Activated CD4-positive, alpha-beta memory T cell treated with anti-CD3 and anti-CD28 coated beads, Interleukin-2, amount 10 ng/mL, durations not matched to agents 7 days and 5 days (primary cell): ENCODE results near the gene LINGO4. TPM values are rescaled to one million over a fixed set of nuclear protein-coding genes. Genes with fewer than 3 reads are reported as not detected.
"Not testable (repeated sequence)": the region's sequence is repeated elsewhere in the genome, so short reads cannot be mapped to it uniquely, and the experiment has no call there.

ENCODE experiments used
- CTCF ChIA-PET: fragments of 350-600 bp; sonication (Branson Sonifier 250); formaldehyde crosslinking; loops from one replicate; lab custom pipeline; 2021; ENCODE audit warnings: antibody characterized with exemption, inconsistent platforms; lab: Charles Lee
- POLR2A ChIA-PET: fragments of 350-600 bp; sonication (Branson Sonifier 250); formaldehyde crosslinking; loops from one replicate; lab custom pipeline; 2021; ENCODE audit warnings: antibody characterized with exemption; lab: Charles Lee
- DNase-seq: peaks from one replicate; pipeline ENCODE4 v3.0.0-alpha.2; 2020
- H3K27ac Mint-ChIP-seq: one replicate; pipeline ENCODE4 v1.8.0; 2021; ENCODE audit warnings: mild to moderate bottlenecking, mixed read lengths
- H3K27me3 Mint-ChIP-seq: one replicate; pipeline ENCODE4 v1.8.0; 2021; ENCODE audit warnings: mixed read lengths
- H3K36me3 Mint-ChIP-seq: one replicate; pipeline ENCODE4 v1.8.0; 2021; ENCODE audit warnings: low read depth, mixed read lengths
- H3K4me1 Mint-ChIP-seq: one replicate; pipeline ENCODE4 v1.8.0; 2021; ENCODE audit warnings: mixed read lengths
- H3K4me3 Mint-ChIP-seq: one replicate; pipeline ENCODE4 v1.8.0; 2021; ENCODE audit warnings: mild to moderate bottlenecking, mixed read lengths
- H3K9me3 Mint-ChIP-seq: one replicate; pipeline ENCODE4 v1.8.0; 2021; ENCODE audit warnings: mixed read lengths
- total RNA-seq, 2 experiments: library from RNA; stranded (reverse); gene quantifications; one replicate each; pipeline ENCODE4 v1.2.3, GENCODE V29; 2021

The LINGO4 gene
- total RNA-seq, 2 experiments from 2014 or later = 1.2 to 1.3 TPM

GRCh38 chr1:151777317-151777716 lies 27.9 kb downstream of the LINGO4 start:
- POLR2A ChIA-PET = interaction anchor here (2.1 kb wide), 1 partner anchor 14 kb away, joined by 9 read pairs; the partner anchor contains the start of gene MRPL9
- no peaks in the 10 kb centered on the region for H3K4me1 Mint-ChIP-seq
- H3K27ac Mint-ChIP-seq = no peak overlapping the region
- peaks cover 34% of the 10 kb centered on the region for H3K36me3 Mint-ChIP-seq
- CTCF ChIA-PET = interaction anchor here (1.8 kb wide), 1 partner anchor 12 kb away, joined by 6 read pairs; the partner anchor contains the start of gene TDRKH
- no peaks in the 10 kb centered on the region for H3K9me3 Mint-ChIP-seq
- no peaks in the 10 kb centered on the region for H3K27me3 Mint-ChIP-seq
- DNase-seq = no peak
- no peak overlapping the region for H3K4me3 Mint-ChIP-seq

- Mint-ChIP-seq H3K27me3 (no peaks in the 10 kb centered on the region), H3K27ac (no peak overlapping the region), H3K4me1 (no peaks in the 10 kb centered on the region), H3K36me3 (peaks cover 34% of the 10 kb centered on the region), H3K4me3 (no peak overlapping the region), H3K9me3 (no peaks in the 10 kb centered on the region)
- DNase-seq = no peak
- ChIA-PET CTCF (interaction anchor here (0.6 to 1.8 kb wide), 2 partner anchors 13 to 300 kb away, joined by 3 to 6 read pairs; partner anchors contain the start of gene TDRKH), POLR2A (interaction anchor here (2.1 kb wide), 1 partner anchor 13 kb away, joined by 9 read pairs; the partner anchor contains the start of gene MRPL9)
Measured at GRCh38 chr1:151776665-151777062, 28.6 kb downstream of the LINGO4 start.

- ChIA-PET CTCF (interaction anchor here (0.6 to 1.8 kb wide), 3 partner anchors 14 to 301 kb away, joined by 3 to 6 read pairs (median 3); partner anchors contain the start of gene TDRKH), POLR2A (interaction anchor here (1.0 to 2.1 kb wide), 3 partner anchors 13 to 14 kb away, joined by 3 to 10 read pairs (median 9); partner anchors contain the start of gene MRPL9)
- no peaks in the 10 kb centered on the region for H3K27me3 Mint-ChIP-seq
- H3K4me3 Mint-ChIP-seq = no peak overlapping the region
- no peaks in the 10 kb centered on the region for H3K4me1 Mint-ChIP-seq
- DNase-seq = no peak
- peaks cover 29% of the 10 kb centered on the region for H3K36me3 Mint-ChIP-seq
- H3K27ac Mint-ChIP-seq = no peak overlapping the region
- H3K9me3 Mint-ChIP-seq = no peaks in the 10 kb centered on the region
Measured at GRCh38 chr1:151775894-151776664, 29.1 kb downstream of the LINGO4 start.

- no peak overlapping the region for H3K4me3 Mint-ChIP-seq
- no peak for DNase-seq
- H3K27me3 Mint-ChIP-seq = no peaks in the 10 kb centered on the region
- H3K9me3 Mint-ChIP-seq = no peaks in the 10 kb centered on the region
- CTCF ChIA-PET = interaction anchor here (0.6 to 1.3 kb wide), 3 partner anchors 14 to 435 kb away, joined by 3 read pairs; no protein-coding TSS in a partner anchor
- H3K4me1 Mint-ChIP-seq = no peaks in the 10 kb centered on the region
- H3K27ac Mint-ChIP-seq = no peak overlapping the region
- POLR2A ChIA-PET = interaction anchor here (1.5 to 2.0 kb wide), 2 partner anchors 11 to 41 kb away, joined by 3 to 10 read pairs; partner anchors contain the start of gene MRPL9
- peaks cover 29% of the 10 kb centered on the region for H3K36me3 Mint-ChIP-seq
Measured at GRCh38 chr1:151774256-151774922, 30.8 kb downstream of the LINGO4 start.

- no peak for DNase-seq
- Mint-ChIP-seq H3K36me3 (peaks cover 23% of the 10 kb centered on the region), H3K27me3 (no peaks in the 10 kb centered on the region), H3K4me3 (no peak overlapping the region), H3K9me3 (no peaks in the 10 kb centered on the region), H3K4me1 (peaks cover 1% of the 10 kb centered on the region), H3K27ac (no peak overlapping the region)
- POLR2A ChIA-PET = interaction anchor here (2.0 kb wide), 1 partner anchor 10 kb away, joined by 9 to 10 read pairs; the partner anchor contains the start of gene MRPL9
- CTCF ChIA-PET = interaction anchor here (0.6 kb wide), 1 partner anchor 434 kb away, joined by 3 read pairs; no protein-coding TSS in a partner anchor
Measured at GRCh38 chr1:151773702-151774101, 31.5 kb downstream of the LINGO4 start.

GRCh38 chr1:151769270-151769669 lies 35.9 kb downstream of the LINGO4 start:
- CTCF ChIA-PET, DNase-seq, H3K27ac Mint-ChIP-seq, H3K27me3 Mint-ChIP-seq, H3K4me3 Mint-ChIP-seq, POLR2A ChIA-PET, H3K9me3 Mint-ChIP-seq, H3K36me3 Mint-ChIP-seq: not testable (repeated sequence)
- H3K4me1 Mint-ChIP-seq = peaks cover 20% of the 10 kb centered on the region

- not testable (repeated sequence) for H3K36me3 Mint-ChIP-seq, H3K4me3 Mint-ChIP-seq, H3K27ac Mint-ChIP-seq, DNase-seq, H3K27me3 Mint-ChIP-seq, H3K9me3 Mint-ChIP-seq
- ChIA-PET CTCF (interaction anchor here (0.7 kb wide), 1 partner anchor 229 kb away, joined by 3 read pairs; no protein-coding TSS in a partner anchor), POLR2A (interaction anchor here (1.6 kb wide), 1 partner anchor 70 kb away, joined by 3 read pairs; no protein-coding TSS in a partner anchor)
- peaks cover 26% of the 10 kb centered on the region for H3K4me1 Mint-ChIP-seq
Measured at GRCh38 chr1:151768351-151769066, 36.7 kb downstream of the LINGO4 start.

GRCh38 chr1:151763990-151764389 lies 41.2 kb downstream of the LINGO4 start:
- peaks cover 29% of the 10 kb centered on the region for H3K36me3 Mint-ChIP-seq
- peak overlapping the region; percentile 79 for H3K27ac Mint-ChIP-seq
- no peaks in the 10 kb centered on the region for H3K9me3 Mint-ChIP-seq
- POLR2A ChIA-PET = interaction anchor here (0.9 to 1.9 kb wide), 25 partner anchors 9 to 565 kb away, joined by 3 to 16 read pairs (median 5); partner anchors contain the start of genes C2CD4D, PSMB4, RIIAD1 and TDRKH
- peak overlapping the region; percentile 77 for H3K4me3 Mint-ChIP-seq
- DNase-seq = no peak
- CTCF ChIA-PET = interaction anchor here (1.1 to 1.8 kb wide), 5 partner anchors 9 to 77 kb away, joined by 3 to 12 read pairs (median 4); no protein-coding TSS in a partner anchor
- peaks cover 49% of the 10 kb centered on the region for H3K4me1 Mint-ChIP-seq
- H3K27me3 Mint-ChIP-seq = no peaks in the 10 kb centered on the region

GRCh38 chr1:151762941-151763921 lies 42.0 kb downstream of the LINGO4 start, which contains the start of gene MRPL9:
MRPL9 (minus strand) TSS chr1:151763496; CDS start chr1:151763479, 17 bp downstream.
- no peaks in the 10 kb centered on the region for H3K9me3 Mint-ChIP-seq
- ChIA-PET CTCF (interaction anchor here (0.7 to 1.8 kb wide), 8 partner anchors 9 to 77 kb away, joined by 3 to 12 read pairs (median 4); no protein-coding TSS in a partner anchor), POLR2A (interaction anchor here (0.6 to 1.9 kb wide), 35 partner anchors 8 to 564 kb away, joined by 3 to 16 read pairs (median 4); partner anchors contain the start of genes C2CD4D, POGZ, PSMB4 and RIIAD1)
- peak within 1 kb of the TSS; percentile 79 for H3K27ac Mint-ChIP-seq
- peaks cover 33% of the 10 kb centered on the region for H3K36me3 Mint-ChIP-seq
- H3K4me3 Mint-ChIP-seq = peak within 1 kb of the TSS; percentile 77
- DNase-seq = peak; percentile 89
- peaks cover 43% of the 10 kb centered on the region for H3K4me1 Mint-ChIP-seq
- H3K27me3 Mint-ChIP-seq = no peaks in the 10 kb centered on the region

GRCh38 chr1:151760597-151761385 lies 44.4 kb downstream of the LINGO4 start:
- peaks cover 45% of the 10 kb centered on the region for H3K36me3 Mint-ChIP-seq
- peaks cover 56% of the 10 kb centered on the region for H3K4me1 Mint-ChIP-seq
- no peaks in the 10 kb centered on the region for H3K27me3 Mint-ChIP-seq
- no peak for DNase-seq
- no peaks in the 10 kb centered on the region for H3K9me3 Mint-ChIP-seq
- H3K27ac Mint-ChIP-seq = no peak overlapping the region
- peak overlapping the region; percentile 6 for H3K4me3 Mint-ChIP-seq
- CTCF ChIA-PET = interaction anchor here (0.9 kb wide), 1 partner anchor 9 kb away, joined by 3 read pairs; no protein-coding TSS in a partner anchor
- POLR2A ChIA-PET = interaction anchor here (1.1 kb wide), 1 partner anchor 69 kb away, joined by 5 read pairs; no protein-coding TSS in a partner anchor
